HEK293 (cell line): Measurements from ENCODE around the gene PSMD2.

ENCODE experiments used
- CTCF ChIA-PET: fragments of 350-600 bp; formaldehyde crosslinking; extraction: SDS; loops from one replicate; lab custom pipeline; 2021; ENCODE audit warnings: antibody characterized with exemption; lab: Yijun Ruan, JAX
- POLR2A ChIA-PET: fragments of 300-600 bp; formaldehyde crosslinking; extraction: SDS; loops from one replicate; lab custom pipeline; 2020; ENCODE audit warnings: antibody characterized with exemption, inconsistent platforms; lab: Yijun Ruan, JAX
- H3K27ac ChIP-seq: fragments of 200-500 bp; sonication (Bioruptor generic); 2 replicates; pipeline ENCODE4 v1.5.1; 2014; ENCODE audit warnings: low read depth, low read length, control low read depth, inconsistent platforms; ENCODE audit errors: extremely low read depth
- H3K36me3 ChIP-seq, 2 experiments: fragments of 200-500 bp in 1 of 2; sonication (Bioruptor generic) in 1 of 2; 1 replicate in 1 of 2; 2 replicates in 1 of 2; pipeline ENCODE4 v1.5.1; 2014 to 2017; ENCODE audit warnings: inconsistent platforms in 2 of 2, low read length in 2 of 2; ENCODE audit not compliant: control insufficient read depth in 2 of 2, insufficient read depth in 1 of 2
- H3K4me1 ChIP-seq: fragments of 200-500 bp; sonication (Bioruptor generic); 2 replicates; pipeline ENCODE4 v1.5.1; 2014; ENCODE audit warnings: mild to moderate bottlenecking, low read length, inconsistent platforms; ENCODE audit not compliant: control insufficient read depth, insufficient read depth
- H3K4me3 ChIP-seq: 2 replicates; pipeline ENCODE4 v1.5.1; 2011; ENCODE audit warnings: low read depth, mild to moderate bottlenecking, control low read depth, low read length, moderate library complexity
- H3K9me3 ChIP-seq: fragments of 200-500 bp; sonication (Bioruptor generic); 2 replicates; pipeline ENCODE4 v1.5.1; 2014; ENCODE audit warnings: low read depth, low read length, inconsistent platforms; ENCODE audit not compliant: control insufficient read depth, insufficient read depth
- CTCF ChIP-seq: fragments of 450-650 bp; formaldehyde crosslinking; IDR thresholded peaks from 2 replicates; pipeline ENCODE4 v1.5.1; 2016; ENCODE audit warnings: missing biosample characterization, missing genetic modification characterization
- GLIS1 ChIP-seq: fragments of 450-650 bp; formaldehyde crosslinking; IDR thresholded peaks from 2 replicates; pipeline ENCODE4 v1.5.1; 2016; ENCODE audit warnings: missing biosample characterization, missing genetic modification characterization
- RBAK ChIP-seq: fragments of 450-650 bp; formaldehyde crosslinking; IDR thresholded peaks from 2 replicates; pipeline ENCODE4 v1.5.1; 2016; ENCODE audit warnings: missing biosample characterization, missing genetic modification characterization
- SP3 ChIP-seq: fragments of 450-650 bp; formaldehyde crosslinking; IDR thresholded peaks from 2 replicates; pipeline ENCODE4 v1.5.1; 2016; ENCODE audit warnings: missing biosample characterization, missing genetic modification characterization
- TSHZ1 ChIP-seq: fragments of 450-650 bp; formaldehyde crosslinking; IDR thresholded peaks from 2 replicates; pipeline ENCODE4 v1.5.1; 2016; ENCODE audit warnings: missing biosample characterization, missing genetic modification characterization, borderline replicate concordance
- ZBTB20 ChIP-seq: fragments of 450-650 bp; formaldehyde crosslinking; IDR thresholded peaks from 2 replicates; pipeline ENCODE4 v1.5.1; 2016; ENCODE audit warnings: missing biosample characterization, missing genetic modification characterization
- ZFHX2 ChIP-seq: fragments of 450-650 bp; formaldehyde crosslinking; conservative IDR thresholded peaks from 2 replicates; pipeline ENCODE4 v1.5.1; 2016; ENCODE audit warnings: missing biosample characterization, missing genetic modification characterization
- ZFP3 ChIP-seq: fragments of 450-650 bp; formaldehyde crosslinking; IDR thresholded peaks from 2 replicates; pipeline ENCODE4 v1.5.1; 2016; ENCODE audit warnings: low read depth, missing biosample characterization, missing genetic modification characterization
- ZNF121 ChIP-seq: fragments of 450-650 bp; formaldehyde crosslinking; IDR thresholded peaks from 2 replicates; pipeline ENCODE4 v1.5.1; 2016; ENCODE audit warnings: missing biosample characterization, missing genetic modification characterization
- ZNF132 ChIP-seq: fragments of 450-650 bp; formaldehyde crosslinking; IDR thresholded peaks from 2 replicates; pipeline ENCODE4 v1.5.1; 2017; ENCODE audit warnings: missing biosample characterization, missing genetic modification characterization, borderline replicate concordance
- ZNF155 ChIP-seq: fragments of 450-650 bp; formaldehyde crosslinking; IDR thresholded peaks from 2 replicates; pipeline ENCODE4 v1.5.1; 2016; ENCODE audit warnings: missing biosample characterization, missing genetic modification characterization
- ZNF16 ChIP-seq: fragments of 450-650 bp; formaldehyde crosslinking; IDR thresholded peaks from 2 replicates; pipeline ENCODE4 v1.5.1; 2016; ENCODE audit warnings: low read depth, missing biosample characterization, missing genetic modification characterization
- ZNF335 ChIP-seq: fragments of 450-650 bp; formaldehyde crosslinking; conservative IDR thresholded peaks from 2 replicates; pipeline ENCODE4 v1.5.1; 2016; ENCODE audit warnings: missing biosample characterization, missing genetic modification characterization
- ZNF571 ChIP-seq: fragments of 450-650 bp; formaldehyde crosslinking; IDR thresholded peaks from 2 replicates; pipeline ENCODE4 v1.5.0; 2017; ENCODE audit warnings: missing biosample characterization, missing genetic modification characterization
- ZNF580 ChIP-seq: fragments of 450-650 bp; formaldehyde crosslinking; IDR thresholded peaks from 2 replicates; pipeline ENCODE4 v1.5.1; 2016; ENCODE audit warnings: missing biosample characterization, missing genetic modification characterization
- ZNF600 ChIP-seq: fragments of 450-650 bp; formaldehyde crosslinking; IDR thresholded peaks from 2 replicates; pipeline ENCODE4 v1.5.1; 2016; ENCODE audit warnings: missing biosample characterization, missing genetic modification characterization
- ZNF629 ChIP-seq: fragments of 450-650 bp; formaldehyde crosslinking; IDR thresholded peaks from 2 replicates; pipeline ENCODE4 v1.5.1; 2017; ENCODE audit warnings: missing biosample characterization, missing genetic modification characterization
- ZNF639 ChIP-seq: fragments of 450-650 bp; formaldehyde crosslinking; IDR thresholded peaks from 2 replicates; pipeline ENCODE4 v1.5.1; 2016; ENCODE audit warnings: missing biosample characterization, missing genetic modification characterization
- ZNF768 ChIP-seq: fragments of 450-650 bp; formaldehyde crosslinking; IDR thresholded peaks from 2 replicates; pipeline ENCODE4 v1.5.1; 2018; ENCODE audit warnings: missing biosample characterization, mild to moderate bottlenecking, missing genetic modification characterization
- ZNF837 ChIP-seq: fragments of 450-650 bp; formaldehyde crosslinking; IDR thresholded peaks from 2 replicates; pipeline ENCODE4 v1.5.1; 2016; ENCODE audit warnings: missing biosample characterization, missing genetic modification characterization
- TF ChIP-seq, protein P1 (sequence below): fragments of 450-650 bp; formaldehyde crosslinking; IDR thresholded peaks from 2 replicates; pipeline ENCODE4 v1.5.1; 2016; ENCODE audit warnings: missing biosample characterization, missing genetic modification characterization, low read depth
- TF ChIP-seq, protein P2 (sequence below): fragments of 450-650 bp; formaldehyde crosslinking; IDR thresholded peaks from 2 replicates; pipeline ENCODE4 v1.5.1; 2016; ENCODE audit warnings: missing biosample characterization, missing genetic modification characterization
- TF ChIP-seq, protein P3 (sequence below): fragments of 450-650 bp; formaldehyde crosslinking; IDR thresholded peaks from 2 replicates; pipeline ENCODE4 v1.5.1; 2016; ENCODE audit warnings: missing biosample characterization, missing genetic modification characterization

Gene PSMD2

DNA sequence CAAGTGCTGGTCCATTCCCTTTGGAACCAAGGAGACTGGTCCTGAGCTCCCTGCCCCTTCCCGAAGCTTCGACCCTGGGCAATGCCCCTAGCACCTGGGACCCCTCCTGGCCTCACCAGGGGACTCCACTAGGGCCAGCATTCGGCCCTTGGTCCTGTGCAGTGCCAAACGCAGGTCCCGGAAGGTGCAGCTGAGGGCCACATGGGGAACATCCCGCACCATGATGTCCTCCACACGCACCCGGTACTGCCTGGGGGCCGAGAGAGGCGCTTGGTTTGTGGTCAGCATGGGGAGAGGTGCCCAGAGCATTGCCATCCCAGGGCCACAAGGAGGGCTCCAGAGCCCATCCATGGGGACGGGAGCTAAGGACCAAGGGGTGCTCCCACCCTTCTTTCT is 54.5 kb downstream of the PSMD2 start (continued):
- TF ChIP-seq ZNF121, result no peak

- ChIA-PET POLR2A (interaction anchor here (0.5 to 0.7 kb wide), 2 partner anchors 8 to 202 kb away, joined by 3 read pairs; no protein-coding TSS in a partner anchor), CTCF (interaction anchor here (0.5 to 2.9 kb wide), 9 partner anchors 7 to 401 kb away, joined by 3 to 15 read pairs (median 5); partner anchors contain the start of gene FAM131A)
- Histone ChIP-seq H3K4me3 (no peak overlapping the region), H3K36me3 (peaks cover 0 to 77% of the 10 kb centered on the region in 2 experiments; a peak in 1 of 3 replicates), H3K27ac (no peak overlapping the region), H3K4me1 (no peaks in the 10 kb centered on the region), H3K9me3 (no peaks in the 10 kb centered on the region)
- TF ChIP-seq, protein P1, sequence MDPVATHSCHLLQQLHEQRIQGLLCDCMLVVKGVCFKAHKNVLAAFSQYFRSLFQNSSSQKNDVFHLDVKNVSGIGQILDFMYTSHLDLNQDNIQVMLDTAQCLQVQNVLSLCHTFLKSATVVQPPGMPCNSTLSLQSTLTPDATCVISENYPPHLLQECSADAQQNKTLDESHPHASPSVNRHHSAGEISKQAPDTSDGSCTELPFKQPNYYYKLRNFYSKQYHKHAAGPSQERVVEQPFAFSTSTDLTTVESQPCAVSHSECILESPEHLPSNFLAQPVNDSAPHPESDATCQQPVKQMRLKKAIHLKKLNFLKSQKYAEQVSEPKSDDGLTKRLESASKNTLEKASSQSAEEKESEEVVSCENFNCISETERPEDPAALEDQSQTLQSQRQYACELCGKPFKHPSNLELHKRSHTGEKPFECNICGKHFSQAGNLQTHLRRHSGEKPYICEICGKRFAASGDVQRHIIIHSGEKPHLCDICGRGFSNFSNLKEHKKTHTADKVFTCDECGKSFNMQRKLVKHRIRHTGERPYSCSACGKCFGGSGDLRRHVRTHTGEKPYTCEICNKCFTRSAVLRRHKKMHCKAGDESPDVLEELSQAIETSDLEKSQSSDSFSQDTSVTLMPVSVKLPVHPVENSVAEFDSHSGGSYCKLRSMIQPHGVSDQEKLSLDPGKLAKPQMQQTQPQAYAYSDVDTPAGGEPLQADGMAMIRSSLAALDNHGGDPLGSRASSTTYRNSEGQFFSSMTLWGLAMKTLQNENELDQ (tag by site-specific recombination), result no peak
- TF ChIP-seq ZNF600, result no peak
- no peak for TF ChIP-seq SP3 (tag by site-specific recombination)
- TF ChIP-seq RBAK (tag by site-specific recombination), result no peak
- TF ChIP-seq ZNF16 (tag by site-specific recombination), result no peak
- TF ChIP-seq ZNF837 (tag by site-specific recombination), result no peak
- TF ChIP-seq ZNF580, result no peak
- TF ChIP-seq ZNF629 (tag by site-specific recombination), result no peak
- TF ChIP-seq TSHZ1, result no peak
- TF ChIP-seq, protein P2, sequence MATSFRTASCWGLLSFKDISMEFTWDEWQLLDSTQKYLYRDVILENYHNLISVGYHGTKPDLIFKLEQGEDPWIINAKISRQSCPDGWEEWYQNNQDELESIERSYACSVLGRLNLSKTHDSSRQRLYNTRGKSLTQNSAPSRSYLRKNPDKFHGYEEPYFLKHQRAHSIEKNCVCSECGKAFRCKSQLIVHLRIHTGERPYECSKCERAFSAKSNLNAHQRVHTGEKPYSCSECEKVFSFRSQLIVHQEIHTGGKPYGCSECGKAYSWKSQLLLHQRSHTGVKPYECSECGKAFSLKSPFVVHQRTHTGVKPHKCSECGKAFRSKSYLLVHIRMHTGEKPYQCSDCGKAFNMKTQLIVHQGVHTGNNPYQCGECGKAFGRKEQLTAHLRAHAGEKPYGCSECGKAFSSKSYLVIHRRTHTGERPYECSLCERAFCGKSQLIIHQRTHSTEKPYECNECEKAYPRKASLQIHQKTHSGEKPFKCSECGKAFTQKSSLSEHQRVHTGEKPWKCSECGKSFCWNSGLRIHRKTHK (tag by site-specific recombination), result no peak
- TF ChIP-seq ZNF335 (tag by site-specific recombination), result no peak
- TF ChIP-seq CTCF (tag by site-specific recombination), result peak; percentile 54; the same call in 1 of the 2 replicates
- TF ChIP-seq ZNF155 (tag by site-specific recombination), result no peak
- TF ChIP-seq ZFHX2 (tag by site-specific recombination), result peak; percentile 63
- TF ChIP-seq ZNF768 (tag by site-specific recombination), result no peak
- no peak for TF ChIP-seq ZBTB20
- TF ChIP-seq ZNF132, result no peak
- TF ChIP-seq ZNF571, result no peak
- TF ChIP-seq ZFP3 (tag by site-specific recombination), result no peak
- TF ChIP-seq ZNF639 (tag by site-specific recombination), result no peak
- TF ChIP-seq, protein P3, sequence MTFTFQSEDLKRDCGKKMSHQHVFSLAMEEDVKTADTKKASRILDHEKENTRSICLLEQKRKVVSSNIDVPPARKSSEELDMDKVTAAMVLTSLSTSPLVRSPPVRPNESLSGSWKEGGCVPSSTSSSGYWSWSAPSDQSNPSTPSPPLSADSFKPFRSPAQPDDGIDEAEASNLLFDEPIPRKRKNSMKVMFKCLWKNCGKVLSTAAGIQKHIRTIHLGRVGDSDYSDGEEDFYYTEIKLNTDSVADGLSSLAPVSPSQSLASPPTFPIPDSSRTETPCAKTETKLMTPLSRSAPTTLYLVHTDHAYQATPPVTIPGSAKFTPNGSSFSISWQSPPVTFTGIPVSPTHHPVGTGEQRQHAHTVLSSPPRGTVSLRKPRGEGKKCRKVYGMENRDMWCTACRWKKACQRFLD, result no peak
- no peak for TF ChIP-seq GLIS1 (tag by site-specific recombination)
Measured at GRCh38 chr3:184354121-184354728, 55.2 kb downstream of the PSMD2 start.
